ENCODE data around the gene SOD1.

SOD1 gene

DNA sequence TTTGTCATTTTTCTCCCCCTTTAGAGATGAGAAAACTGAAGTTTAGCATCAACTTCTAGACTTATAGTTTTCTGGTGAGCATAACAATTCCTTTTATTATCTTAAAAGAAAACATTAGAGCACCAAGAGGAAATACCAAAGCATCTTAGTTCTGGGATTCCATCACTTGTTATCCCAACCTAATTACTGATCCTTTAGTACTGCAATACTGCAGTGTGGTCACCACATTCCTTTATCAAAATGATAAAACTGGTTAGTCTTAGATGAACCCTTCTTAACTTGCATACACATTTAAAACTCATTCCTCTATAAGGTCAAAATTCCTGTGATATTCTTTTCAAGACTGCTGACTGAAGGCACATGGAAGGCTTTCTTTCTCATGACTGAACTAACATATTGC is 23.1 kb downstream of the SOD1 start:
- no peak for DNase-seq (ENCODE audit: low read depth, low spot score)

DNA sequence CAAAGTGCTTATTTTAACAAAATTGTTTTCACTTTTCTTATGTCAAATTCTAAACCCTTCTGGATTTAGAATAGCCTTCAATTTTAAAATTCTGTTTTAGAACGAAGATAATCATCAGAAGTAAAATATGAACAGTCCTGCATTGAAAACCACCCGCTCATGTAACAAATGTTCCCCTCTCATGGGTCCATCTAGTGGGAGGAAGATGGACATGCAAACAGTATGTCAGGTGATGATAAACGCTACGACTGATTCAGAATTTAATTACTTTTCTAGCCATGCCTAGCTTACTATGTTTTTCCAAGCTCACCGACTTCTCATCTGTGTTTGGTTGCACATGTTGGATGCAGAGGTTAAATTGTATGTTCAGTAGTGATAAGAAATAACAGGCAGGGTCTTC is 23.5 kb downstream of the SOD1 start:
- DNase-seq (ENCODE audit: low read depth, low spot score): no peak

DNA sequence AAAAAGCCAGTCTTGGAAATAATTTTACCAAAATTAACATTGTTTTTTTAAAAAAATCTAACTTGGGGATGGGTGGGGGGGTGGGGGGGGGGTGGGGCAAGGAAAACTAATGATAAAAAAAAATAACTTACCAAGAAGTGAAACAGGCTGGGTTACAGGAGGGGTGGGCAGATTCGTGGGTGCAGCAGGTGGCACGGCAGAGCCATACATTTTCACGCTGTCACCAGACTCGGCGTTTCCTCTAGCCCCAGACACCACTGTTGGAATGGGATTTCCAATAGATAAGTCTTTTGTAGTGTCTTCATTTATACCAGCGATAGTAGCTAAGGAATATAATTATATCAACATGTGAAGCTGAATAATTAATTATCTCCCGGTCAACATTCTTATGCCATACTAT is 25.4 kb downstream of the SOD1 start:
- DNase-seq (ENCODE audit: low read depth, low spot score): no peak

DNA sequence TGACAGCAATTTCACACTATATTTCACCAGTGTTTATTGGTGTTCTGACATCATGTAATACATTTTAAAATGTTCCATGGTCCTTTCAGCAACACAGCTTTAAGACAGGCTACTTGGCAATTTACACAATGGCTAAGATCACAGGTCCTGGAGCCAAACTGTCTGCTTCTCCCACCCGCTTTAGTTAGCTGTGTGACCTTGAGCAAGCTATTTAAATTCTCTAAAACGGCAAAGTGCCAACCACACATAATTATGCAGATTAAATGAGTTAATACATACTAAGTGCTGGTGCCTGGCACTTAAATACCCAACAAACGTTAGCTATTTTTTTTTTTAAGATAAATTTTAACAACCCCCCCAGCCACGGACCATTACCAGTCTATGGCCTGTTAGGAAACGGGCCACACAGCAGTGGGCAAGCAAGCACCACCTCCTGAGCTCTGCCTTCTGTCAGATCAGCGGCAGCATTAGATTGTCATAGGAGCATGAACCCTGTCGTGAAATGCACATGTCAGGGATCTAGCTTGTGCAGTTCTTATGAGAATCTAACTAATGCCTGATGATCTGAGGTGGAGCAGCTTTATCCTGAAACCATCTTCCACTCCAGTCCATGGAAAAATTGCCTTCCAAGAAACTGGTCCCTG is 26.9 kb downstream of the SOD1 start:
- DNase-seq (ENCODE audit: low read depth, low spot score): no peak

DNA sequence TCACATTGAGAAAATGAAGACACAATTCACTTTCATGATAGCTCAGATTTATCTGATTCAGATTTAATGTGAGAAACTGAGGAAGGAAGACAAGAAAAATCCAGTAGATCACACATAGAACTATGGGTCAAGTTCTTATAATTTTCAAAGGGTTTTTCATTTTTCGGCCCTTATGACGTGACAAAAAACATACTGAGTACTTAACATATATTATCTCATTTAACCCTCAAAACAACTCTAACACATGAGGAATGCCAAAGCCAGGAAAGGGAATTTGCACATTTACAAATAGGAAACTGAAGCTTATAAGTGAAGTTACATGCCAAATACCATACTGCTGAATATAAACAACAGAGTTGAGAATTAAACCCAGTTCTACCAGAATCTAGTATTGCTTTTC is 27.6 kb downstream of the SOD1 start:
- DNase-seq (ENCODE audit: low read depth, low spot score): no peak

DNA sequence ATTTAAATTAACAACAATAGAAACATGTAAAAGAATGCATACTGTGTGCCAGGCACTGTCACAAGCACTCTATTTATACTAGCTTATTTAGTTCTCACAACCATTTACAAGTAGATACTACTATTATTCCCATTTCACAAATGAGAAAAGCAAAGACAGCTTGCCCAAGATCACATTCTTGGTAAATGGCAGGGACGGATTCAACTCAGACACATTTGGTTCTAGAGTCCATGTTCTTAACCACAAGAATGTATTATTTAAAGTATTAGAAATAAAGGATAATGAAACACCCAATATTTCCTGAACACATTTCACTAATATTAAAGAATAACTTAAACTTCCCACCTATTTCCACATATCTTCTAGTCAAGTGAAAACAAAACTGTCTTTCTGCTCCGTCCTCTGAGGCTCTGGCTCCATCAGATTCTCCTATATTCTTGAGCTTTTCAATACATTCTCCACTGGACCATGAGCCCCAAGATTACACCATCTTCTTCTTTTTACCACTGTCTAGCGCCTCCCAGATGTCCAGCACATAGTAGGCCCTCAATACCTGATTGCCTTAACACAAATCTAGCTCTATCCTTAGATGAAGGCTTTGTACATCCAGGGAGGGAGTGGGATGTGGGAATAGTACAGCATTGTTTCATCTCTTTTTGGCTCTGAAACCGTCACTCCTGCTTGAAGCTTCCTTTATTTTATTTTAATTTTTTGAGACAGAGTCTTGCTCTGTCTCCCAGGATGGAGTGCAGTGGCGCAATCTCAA is 29.3 kb downstream of the SOD1 start:
- no peak for DNase-seq (ENCODE audit: low read depth, low spot score)

DNA sequence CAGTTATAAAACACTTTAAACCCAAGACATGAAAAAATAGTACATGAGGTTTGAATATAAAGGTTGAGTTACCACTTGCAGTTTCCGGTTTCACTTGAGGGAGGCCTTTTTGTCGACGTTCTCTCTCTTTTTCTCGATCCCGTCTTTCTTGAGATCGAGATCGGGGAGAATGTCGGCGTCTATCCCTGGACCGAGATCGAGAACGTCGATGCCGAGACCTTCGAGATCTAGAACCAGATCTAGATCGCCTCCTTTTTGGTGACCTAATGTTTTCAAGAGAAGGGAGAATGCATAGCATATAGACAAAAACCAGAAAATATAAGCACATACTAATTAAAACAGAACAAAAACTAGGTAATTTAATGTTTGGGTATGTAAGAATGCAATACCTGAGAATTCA is 33.7 kb downstream of the SOD1 start:
- no peak for DNase-seq (ENCODE audit: low read depth, low spot score)

DNA sequence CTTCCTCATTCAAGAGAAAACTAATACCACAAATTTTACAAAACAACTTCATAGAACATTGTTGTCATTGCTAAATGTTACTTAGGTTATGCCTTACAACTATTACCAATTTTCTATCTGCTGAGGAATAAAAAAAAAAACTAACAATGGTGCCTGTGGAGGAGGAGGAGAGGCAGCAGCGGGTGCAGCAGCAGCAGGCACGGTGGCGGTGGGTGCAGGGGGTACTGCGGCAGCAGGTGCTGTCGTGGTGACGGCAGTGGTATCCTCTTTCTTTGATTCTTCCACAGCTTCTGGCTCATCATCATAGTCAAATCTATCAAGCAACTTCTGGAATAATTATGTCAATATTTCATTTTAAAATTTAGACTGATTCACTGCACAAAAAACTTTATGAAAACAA is 36.9 kb downstream of the SOD1 start:
- DNase-seq (ENCODE audit: low read depth, low spot score): no peak

DNA sequence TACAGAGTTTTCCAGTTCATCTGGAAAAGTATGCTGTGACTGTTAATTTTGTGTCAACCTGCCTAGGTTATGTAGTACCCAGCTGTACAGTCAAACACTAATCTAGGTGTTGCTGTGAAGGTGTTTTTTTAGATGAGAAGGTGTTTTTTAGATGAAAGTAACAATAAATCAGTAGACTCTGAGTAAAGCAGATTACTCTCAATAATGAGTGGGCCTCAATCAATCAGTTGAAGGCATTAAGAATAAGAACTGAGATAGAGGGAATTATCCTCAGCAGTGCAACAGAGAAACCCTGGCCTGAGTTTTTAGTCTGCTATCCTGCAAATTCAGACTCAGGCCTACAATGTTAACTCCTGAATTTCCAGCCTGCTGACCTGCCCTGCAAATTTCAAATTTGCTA is 39.0 kb downstream of the SOD1 start:
- DNase-seq (ENCODE audit: low read depth, low spot score): no peak

DNA sequence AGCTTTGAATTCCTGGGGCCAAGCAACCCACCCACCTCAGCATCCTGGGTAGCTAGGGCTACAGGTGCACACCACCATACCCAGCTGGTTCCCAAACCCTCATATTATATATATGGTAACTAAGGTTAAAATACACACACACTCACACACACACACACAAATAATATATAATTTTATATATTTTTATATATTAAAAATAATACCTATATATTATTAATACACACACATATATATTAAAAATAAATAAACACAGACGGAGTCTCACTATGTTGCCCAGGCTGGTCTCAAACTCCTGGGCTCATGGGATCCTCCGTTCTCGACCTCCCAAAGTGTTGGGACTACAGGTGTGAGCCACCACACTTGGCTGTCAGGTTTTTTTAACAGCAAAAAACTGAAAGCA is 40.5 kb downstream of the SOD1 start:
- no peak for DNase-seq (ENCODE audit: low read depth, low spot score)

DNA sequence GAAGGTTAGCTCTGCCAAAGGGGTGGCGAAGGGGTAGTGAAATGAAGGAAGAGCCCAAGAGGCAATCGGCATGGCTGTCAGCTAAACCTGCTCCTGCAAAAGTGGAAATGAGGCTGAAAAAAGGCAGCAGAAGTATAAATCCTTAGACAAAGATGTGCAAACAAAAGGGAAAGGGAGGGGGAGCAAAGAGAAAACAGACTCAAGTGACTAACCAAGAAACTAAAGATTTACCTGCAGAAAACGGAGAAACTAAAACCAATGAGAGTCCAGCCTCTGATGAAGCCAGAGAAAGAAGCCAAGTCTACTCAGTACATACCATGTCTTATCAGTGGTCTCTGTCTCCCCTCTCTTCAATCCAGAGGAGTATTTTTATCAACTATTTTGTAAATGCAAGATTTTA is 47.1 kb downstream of the SOD1 start:
- DNase-seq (ENCODE audit: low read depth, low spot score): no peak

DNA sequence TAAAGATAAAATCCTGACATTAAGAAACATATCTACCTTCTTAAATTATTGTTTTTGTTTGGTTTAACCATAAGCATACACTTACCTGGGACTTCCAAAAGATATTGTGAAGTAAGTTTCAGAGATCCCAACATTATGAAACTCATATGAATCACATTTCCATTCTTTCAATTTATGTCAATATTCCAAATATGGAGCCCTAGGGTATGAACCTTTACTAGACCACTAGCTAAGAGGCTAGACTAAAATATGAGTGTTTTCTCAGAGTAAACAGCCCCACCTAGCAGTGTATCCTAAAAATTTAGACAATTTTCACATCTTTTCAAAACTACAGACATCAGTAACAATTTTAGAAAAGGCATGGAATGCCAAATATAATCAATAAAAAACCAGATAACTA is 48.0 kb downstream of the SOD1 start:
- DNase-seq (ENCODE audit: low read depth, low spot score): no peak

DNA sequence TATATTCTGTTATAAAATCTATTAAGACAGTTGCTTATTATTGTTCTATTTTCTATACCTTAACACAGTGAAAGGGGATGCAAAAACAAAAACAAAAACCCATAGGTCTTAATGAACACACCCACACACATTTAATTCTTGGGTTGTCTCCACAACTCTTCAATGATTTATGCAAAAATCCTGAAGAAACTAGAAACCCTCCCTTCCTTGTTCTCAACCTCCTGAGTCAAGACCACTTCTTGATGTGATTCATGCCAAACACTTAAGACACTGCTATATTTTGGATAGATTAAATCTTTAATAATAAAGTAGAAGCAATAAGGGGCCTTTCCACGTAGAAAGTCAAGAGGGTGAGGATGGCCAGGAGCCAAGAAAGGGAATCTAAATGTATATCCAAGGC is 49.0 kb downstream of the SOD1 start:
- DNase-seq (ENCODE audit: low read depth, low spot score): no peak

DNA sequence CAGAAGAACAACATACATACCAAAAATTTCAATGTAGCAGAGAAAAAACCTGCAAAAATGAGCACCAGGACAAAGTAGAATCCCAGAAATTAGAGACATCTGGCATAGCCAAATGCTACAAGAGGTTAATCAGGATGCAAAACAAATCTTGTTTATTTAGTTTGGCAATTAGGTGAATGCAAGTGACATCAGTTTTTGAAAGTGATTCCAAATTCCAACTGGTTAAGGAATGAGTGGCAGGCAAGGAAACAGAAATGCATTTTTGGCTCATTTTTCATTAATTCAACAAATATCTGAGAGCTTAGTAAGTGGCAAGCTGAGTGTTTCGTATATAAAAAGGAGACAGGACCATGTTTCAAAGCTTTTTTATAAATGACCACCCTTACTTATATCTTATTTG is 51.1 kb downstream of the SOD1 start:
- no peak for DNase-seq (ENCODE audit: low read depth, low spot score)

DNA sequence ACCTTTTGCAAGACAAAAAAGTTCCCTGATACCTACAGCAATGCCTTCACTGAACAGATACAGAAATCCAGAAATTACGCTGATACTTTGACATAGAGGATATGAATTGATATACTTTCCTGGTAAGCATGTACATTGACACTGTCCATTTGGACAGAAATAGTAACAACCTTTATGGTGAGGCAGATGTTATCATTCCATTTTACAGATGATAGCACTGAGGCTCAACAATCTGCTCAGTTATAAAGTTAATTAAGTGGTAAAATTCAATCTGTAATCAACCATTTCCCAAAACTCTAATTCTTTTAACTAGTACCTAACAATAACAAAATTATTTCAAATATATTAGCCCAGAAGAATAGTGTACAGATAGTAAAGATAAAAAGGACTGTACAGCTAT is 51.8 kb downstream of the SOD1 start:
- no peak for DNase-seq (ENCODE audit: low read depth, low spot score)

DNA sequence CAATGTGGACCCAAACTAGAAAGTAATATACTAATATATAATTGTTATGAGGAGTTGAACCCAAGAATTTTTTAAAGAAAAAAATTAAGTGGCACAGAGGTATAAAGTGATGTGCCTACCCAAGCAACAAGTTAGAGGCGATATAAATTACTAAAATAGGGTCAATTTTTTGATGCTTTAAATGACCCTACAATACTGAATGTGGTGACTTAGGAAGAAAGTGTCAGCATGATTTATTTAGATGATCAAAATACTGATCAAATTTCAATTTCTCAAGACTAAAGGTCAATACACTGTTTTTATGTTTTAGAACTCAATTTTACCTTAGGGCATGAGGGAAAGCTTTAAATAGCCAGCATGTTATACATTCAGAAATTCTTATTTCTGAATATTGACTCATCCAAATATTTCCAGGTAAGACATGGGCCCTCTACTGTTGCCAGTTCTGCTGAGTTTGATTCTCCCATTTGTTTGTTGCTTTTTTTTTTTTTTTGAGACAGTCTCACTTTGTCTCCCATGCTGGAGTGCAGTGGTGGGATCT is 52.3 kb downstream of the SOD1 start:
- DNase-seq (ENCODE audit: low read depth, low spot score): no peak

DNA sequence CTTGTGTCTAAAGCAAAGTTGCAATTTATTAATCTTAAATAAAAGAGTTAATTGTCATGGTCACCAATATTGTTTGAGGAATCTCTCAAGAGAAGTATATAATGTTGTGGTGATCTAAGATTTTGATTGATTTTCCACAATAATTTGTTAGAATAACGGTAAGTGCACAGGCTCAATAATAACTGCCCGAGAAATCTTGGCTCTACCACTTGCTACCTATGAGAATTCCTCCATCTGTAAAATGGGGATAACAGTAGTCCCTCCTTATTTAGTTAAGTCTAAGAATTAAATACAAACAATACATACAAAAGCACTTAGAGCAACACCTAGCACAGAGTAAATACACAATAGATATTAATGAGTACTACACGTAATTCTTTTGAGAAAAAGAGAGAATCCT is 53.6 kb downstream of the SOD1 start:
- DNase-seq (ENCODE audit: low read depth, low spot score): no peak

DNA sequence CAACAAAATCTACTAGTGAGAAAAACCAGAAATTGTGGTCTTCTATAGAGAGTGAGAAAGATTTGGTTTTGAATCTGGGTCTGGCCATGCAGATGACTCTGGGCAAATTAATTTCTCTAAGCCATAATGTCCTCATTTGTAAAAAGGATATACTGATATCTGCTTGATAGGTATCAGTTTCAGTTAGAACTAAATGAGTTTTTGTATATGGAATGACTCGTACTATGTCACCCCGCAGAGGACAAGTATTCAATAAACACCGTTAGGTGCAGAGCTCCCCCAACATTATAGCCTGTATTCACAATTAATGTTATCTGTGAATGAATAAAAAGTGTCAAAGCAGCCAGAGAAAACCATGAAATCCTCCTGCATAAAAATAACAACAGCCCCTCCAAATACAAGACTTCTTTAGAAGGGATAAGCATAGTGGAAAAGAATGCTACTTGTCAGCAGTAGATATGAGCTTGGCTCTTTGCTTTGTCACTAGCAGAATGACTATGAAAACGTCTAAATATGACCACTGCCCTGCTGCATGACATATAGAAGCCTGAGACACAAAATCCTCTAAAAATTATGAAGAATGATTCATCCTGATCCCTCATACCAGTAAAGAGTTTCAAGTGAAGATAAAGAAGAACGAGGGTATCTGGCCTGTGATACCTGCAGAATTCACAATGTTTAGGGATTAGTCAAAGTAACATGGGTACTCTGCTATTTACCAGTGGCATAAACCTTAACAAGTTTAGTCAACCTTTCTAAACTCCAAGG is 54.7 kb downstream of the SOD1 start:
- no peak for DNase-seq (ENCODE audit: low read depth, low spot score)

DNA sequence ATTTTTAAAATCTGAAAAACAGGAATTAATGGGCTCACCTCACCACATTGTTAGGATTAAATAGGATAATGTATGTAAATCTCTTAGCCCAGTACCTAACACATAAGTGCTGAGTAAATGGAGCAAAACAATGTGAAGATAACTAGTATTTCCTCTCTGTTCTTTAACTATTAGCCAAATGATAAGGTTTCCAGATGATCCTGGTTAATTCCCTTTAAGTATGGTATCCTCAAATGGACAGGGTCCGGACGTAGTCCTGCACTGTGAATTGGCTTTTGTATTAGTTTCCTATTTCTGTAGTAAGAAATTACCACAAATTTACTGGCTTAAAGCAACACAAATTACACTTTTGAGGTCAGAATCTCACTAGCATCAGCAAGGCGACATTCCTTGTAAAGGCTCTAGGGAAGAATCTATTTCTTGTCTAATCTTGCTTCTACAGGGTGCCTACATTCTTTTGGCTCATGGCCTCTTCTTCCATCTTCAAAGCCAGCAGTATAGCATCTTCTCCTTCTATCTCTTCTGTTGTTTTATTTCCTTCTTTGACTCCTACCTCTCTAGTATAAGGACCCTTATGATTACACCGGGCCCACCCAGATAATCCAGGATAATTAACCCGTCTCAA is 55.4 kb downstream of the SOD1 start:
- no peak for DNase-seq (ENCODE audit: low read depth, low spot score)

DNA sequence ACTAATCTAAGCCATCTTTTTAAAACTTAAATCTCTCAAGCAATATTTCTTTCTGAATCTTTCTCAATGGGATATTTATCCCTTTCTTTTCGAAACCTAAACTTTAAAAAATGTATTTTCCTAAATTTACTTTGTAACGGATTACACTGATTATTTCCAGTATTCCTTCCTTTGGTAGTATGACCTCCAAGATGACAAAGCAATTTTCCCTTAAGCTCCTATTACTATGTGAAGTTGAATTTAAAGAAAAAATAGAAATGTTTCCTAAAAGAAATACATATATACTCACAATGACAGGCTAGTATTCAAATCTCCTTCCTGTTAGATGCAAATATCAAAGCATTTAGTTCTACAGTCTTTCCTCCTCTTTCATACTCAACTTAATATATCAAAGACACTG is 56.6 kb downstream of the SOD1 start:
- DNase-seq (ENCODE audit: low read depth, low spot score): no peak
